Endothelial cell of umbilical vein (primary cell): ENCODE data around the gene RABGGTB. TPM values are rescaled to one million over a fixed set of nuclear protein-coding genes. Genes with fewer than 3 reads are reported as not detected.
A peak's percentile ranks its signal among the peaks of the same experiment; 100 is the strongest.

ENCODE experiments used
- BruUV-seq: library from RNA; stranded (reverse); fragments of 400-500 nt; replicated peaks from 2 replicates; lab custom pipeline; 2021; lab: Mats Ljungman, UMichigan
- CTCF ChIA-PET: fragments of 300-600, 350-600 bp; sonication (Branson Sonifier 250); formaldehyde crosslinking; loops from one replicate; lab custom pipeline; 2021; ENCODE audit warnings: antibody characterized with exemption, inconsistent platforms; lab: Charles Lee
- POLR2A ChIA-PET: fragments of 300-600, 350-600 bp; sonication (Branson Sonifier 250); formaldehyde crosslinking; loops from one replicate; lab custom pipeline; 2021; ENCODE audit warnings: antibody characterized with exemption, inconsistent platforms; lab: Charles Lee
- DNase-seq: peaks from one replicate; pipeline ENCODE4 v3.0.0-alpha.2; 2011; ENCODE audit warnings: low read depth, low spot score
- FAIRE-seq: peaks from 2 replicates; lab custom pipeline; 2011; peaks lifted over from hg19 to GRCh38; lab: Jason Lieb, UNC
- H2AFZ ChIP-seq: 2 replicates; pipeline ENCODE4 v1.6.0; 2012; ENCODE audit warnings: low read depth, low read length, control low read depth, inconsistent platforms
- H3K27ac ChIP-seq: 2 replicates; pipeline ENCODE4 v1.5.1; 2011; ENCODE audit warnings: low read depth, mild to moderate bottlenecking, control low read depth, low read length, moderate library complexity; ENCODE audit not compliant: insufficient read depth
- H3K27me3 ChIP-seq, 2 experiments: 2 replicates each; pipeline versions ENCODE4 v1.6.0 to v1.6.1; 2011; ENCODE audit warnings: low read length in 2 of 2, mixed read lengths in 1 of 2; ENCODE audit not compliant: control insufficient read depth in 2 of 2, insufficient read depth in 2 of 2
- H3K36me3 ChIP-seq, 2 experiments: 2 replicates in 1 of 2; 3 replicates in 1 of 2; pipeline ENCODE4 v1.5.1; 2011; ENCODE audit warnings: low read length in 2 of 2, mild to moderate bottlenecking in 1 of 2, moderate library complexity in 1 of 2; ENCODE audit not compliant: control insufficient read depth in 2 of 2, insufficient read depth in 2 of 2; ENCODE audit errors: extremely low read depth in 1 of 2
- H3K4me1 ChIP-seq: 3 replicates; pipeline ENCODE4 v1.5.1; 2011; ENCODE audit warnings: mild to moderate bottlenecking, low read length; ENCODE audit not compliant: control insufficient read depth, insufficient read depth; ENCODE audit errors: extremely low read depth
- H3K4me2 ChIP-seq: 2 replicates; pipeline ENCODE4 v1.6.1; 2011; ENCODE audit warnings: low read length, control low read depth, mixed read lengths; ENCODE audit not compliant: insufficient read depth
- H3K4me3 ChIP-seq, 3 experiments: fragments of 200-600 bp in 1 of 3; sonication (generic), shearing (Covaris generic) in 1 of 3; replicated peaks in 1 of 3; 2 replicates each; pipeline ENCODE4 v1.5.1; 2011 to 2016; ENCODE audit warnings: control low read depth in 3 of 3, low read length in 3 of 3, mild to moderate bottlenecking in 2 of 3, inconsistent platforms in 1 of 3, low read depth in 1 of 3, moderate library complexity in 1 of 3; ENCODE audit not compliant: insufficient read depth in 1 of 3
- H3K79me2 ChIP-seq: 2 replicates; pipeline ENCODE4 v1.6.0; 2012; ENCODE audit warnings: low read length, inconsistent platforms; ENCODE audit not compliant: control insufficient read depth, insufficient read depth
- H3K9ac ChIP-seq: replicated peaks from 2 replicates; pipeline ENCODE3; 2011; ENCODE audit warnings: low read length, control low read depth; ENCODE audit not compliant: insufficient read depth; ENCODE audit errors: extremely low read depth
- H3K9me1 ChIP-seq: replicated peaks from 3 replicates; pipeline ENCODE4 v1.6.0; 2011; ENCODE audit warnings: mild to moderate bottlenecking, low read length; ENCODE audit not compliant: control insufficient read depth, insufficient read depth; ENCODE audit errors: extremely low read depth
- H3K9me3 ChIP-seq: replicated peaks from 2 replicates; pipeline ENCODE4 v1.5.1; 2012; ENCODE audit warnings: low read length, inconsistent platforms; ENCODE audit not compliant: control insufficient read depth, insufficient read depth
- H4K20me1 ChIP-seq: replicated peaks from 2 replicates; pipeline ENCODE3; 2011; ENCODE audit warnings: mild to moderate bottlenecking, low read length; ENCODE audit not compliant: control insufficient read depth, insufficient read depth; ENCODE audit errors: extremely low read depth
- CTCF ChIP-seq, 2 donors: IDR thresholded peaks; 1 replicate in 1 of 2; 2 replicates in 1 of 2; pipeline ENCODE4 v1.5.1; 2011; ENCODE audit warnings: low read length in 2 of 2, mild to moderate bottlenecking in 2 of 2, moderate library complexity in 2 of 2, control low read depth in 1 of 2, inconsistent platforms in 1 of 2, low read depth in 1 of 2; ENCODE audit not compliant: insufficient read depth in 1 of 2; ENCODE audit errors: extremely low read depth in 1 of 2
- EZH2 ChIP-seq: IDR thresholded peaks from 2 replicates; pipeline ENCODE4 v1.6.1; 2012; ENCODE audit warnings: borderline replicate concordance, low read depth, mild to moderate bottlenecking, moderate library complexity, low read length, inconsistent platforms; ENCODE audit not compliant: severe bottlenecking
- FOS ChIP-seq: IDR thresholded peaks from 2 replicates; pipeline ENCODE4 v1.6.1; 2011; ENCODE audit warnings: mild to moderate bottlenecking, low read length, moderate library complexity, borderline replicate concordance; ENCODE audit not compliant: insufficient read depth
- GATA2 ChIP-seq: IDR thresholded peaks from 2 replicates; pipeline ENCODE4 v1.7.0; 2011; ENCODE audit warnings: low read depth, mild to moderate bottlenecking, moderate library complexity, mixed read lengths, low read length; ENCODE audit not compliant: insufficient read length, insufficient read depth
- JUN ChIP-seq: IDR thresholded peaks from 2 replicates; pipeline ENCODE4 v1.6.1; 2011; ENCODE audit warnings: borderline replicate concordance, low read depth; ENCODE audit not compliant: insufficient read length, insufficient read depth
- MYC ChIP-seq: IDR thresholded peaks from one replicate; pipeline ENCODE4 v1.6.1; 2011; ENCODE audit warnings: mild to moderate bottlenecking, low read depth, low read length
- POLR2A ChIP-seq: IDR thresholded peaks from 2 replicates; pipeline ENCODE4 v1.6.1; 2012; ENCODE audit warnings: low read depth, mild to moderate bottlenecking, control low read depth, low read length
- POLR2AphosphoS5 ChIP-seq: IDR thresholded peaks from 2 replicates; pipeline ENCODE4 v1.6.1; 2012; ENCODE audit warnings: low read depth, mild to moderate bottlenecking, control low read depth, low read length, moderate library complexity; ENCODE audit not compliant: insufficient read depth
- dilution Hi-C: fragments of 300-500 bp; cut with MboI; formaldehyde crosslinking; loops from one replicate; pipeline ENCODE4 v1.15.0; 2019; ENCODE audit warnings: low sequenced_read_pairs; ENCODE audit not compliant: extremely low pct_ligation_motif_present
- intact Hi-C: fragments of 100-400 bp; cut with micrococcal nuclease; formaldehyde crosslinking; loops from one replicate; pipeline ENCODE4 v1.10.0; 2022
- polyA plus RNA-seq, 4 experiments: library from polyadenylated mRNA; depleted of rRNA in 3 of 4; stranded (reverse) in 3 of 4; unstranded in 1 of 4; fragments of >200 nt; gene quantifications; 2 replicates each; pipeline versions ENCODE4 v1.2.1 to v1.2.3, GENCODE V29; 2011 to 2012; ENCODE audit warnings: missing spikeins in 1 of 4
- total RNA-seq: library from RNA; stranded (reverse); gene quantifications from 2 replicates; pipeline ENCODE4 v1.2.3, GENCODE V29; 2021
- TF ChIP-seq, protein P1 (sequence below): IDR thresholded peaks from 2 replicates; pipeline ENCODE4 v1.6.1; 2011; ENCODE audit not compliant: insufficient read depth, insufficient read length

The RABGGTB gene
- total and polyA plus RNA-seq, 2 donors (not counting 3 experiments of a cell fraction or from before 2014, with no cell fraction given): 78.2 to 114 TPM

DNA sequence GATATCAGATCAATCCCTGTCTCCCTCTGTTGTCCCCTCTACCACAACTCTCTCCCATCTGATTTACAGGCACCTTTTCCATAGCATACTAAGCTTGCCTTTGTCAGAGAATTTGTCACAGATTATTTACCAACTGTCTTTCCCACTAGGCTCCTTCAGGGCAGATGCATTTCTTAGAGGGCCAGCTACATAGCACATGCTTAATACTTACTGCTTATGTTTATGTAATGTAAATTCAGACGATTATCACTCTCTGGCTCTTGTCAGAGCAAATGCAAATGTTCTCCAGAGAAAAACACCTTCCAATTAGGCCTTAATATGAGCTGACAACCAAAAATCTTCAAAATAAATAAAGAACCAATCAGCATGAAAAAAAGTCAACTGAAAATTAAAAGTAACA lies 15.3 kb upstream of the RABGGTB start:
- Histone ChIP-seq H3K79me2 (no peaks in the 10 kb centered on the region), H3K27ac (no peak overlapping the region), H3K36me3 (no peaks in the 10 kb centered on the region), H3K9me3 (no peaks in the 10 kb centered on the region), H3K9me1 (no peaks in the 10 kb centered on the region), H3K4me1 (peaks cover 9% of the 10 kb centered on the region), H4K20me1 (no peaks in the 10 kb centered on the region), H2AFZ (no peak overlapping the region), H3K4me2 (no peak overlapping the region), H3K9ac (no peak overlapping the region), H3K27me3 (no peaks in the 10 kb centered on the region), H3K4me3 (no peak overlapping the region)
- intact Hi-C loops (no loop called here), dilution Hi-C loops (no loop called here)
- DNase-seq (no peak), FAIRE-seq (peak; percentile 38)
- no peak for TF ChIP-seq EZH2
- TF ChIP-seq GATA2: no peak
- no peak for TF ChIP-seq FOS
- TF ChIP-seq POLR2AphosphoS5: no peak
- TF ChIP-seq, protein P1, sequence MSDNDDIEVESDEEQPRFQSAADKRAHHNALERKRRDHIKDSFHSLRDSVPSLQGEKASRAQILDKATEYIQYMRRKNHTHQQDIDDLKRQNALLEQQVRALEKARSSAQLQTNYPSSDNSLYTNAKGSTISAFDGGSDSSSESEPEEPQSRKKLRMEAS: no peak
- no peak for TF ChIP-seq POLR2A
- no peak for TF ChIP-seq MYC
- no peak for TF ChIP-seq JUN
- TF ChIP-seq CTCF (IDR thresholded peaks at IDR 0.05; ENCODE audit: extremely low read depth in 1 of 2, insufficient read depth in 1 of 2, low read depth in 1 of 2, low read length in 2 of 2): no peak
- ChIA-PET POLR2A (no interaction called here), CTCF (interaction anchor here (0.6 kb wide), 1 partner anchor 42 kb away, joined by 3 read pairs; no protein-coding TSS in a partner anchor)
- BruUV-seq: no TSS peak
